Stomach (tissue), 4 donors: Measurements from ENCODE around the gene OR4D2.

Experiments
- CTCF ChIP-seq, 7 experiments: fragments of 450-650 bp in 4 of 7; fragments of 200-600 bp in 3 of 7; sonication (generic) in 3 of 7; IDR thresholded peaks; one replicate each; pipeline ENCODE4 v1.5.1; 2016 to 2019; ENCODE audit warnings: antibody characterized with exemption in 7 of 7, control low read depth in 2 of 7, mild to moderate bottlenecking in 1 of 7
- POLR2A ChIP-seq, 4 donors: fragments of 450-650 bp; IDR thresholded peaks; one replicate each; pipeline ENCODE4 v1.6.1; 2016; ENCODE audit warnings: antibody characterized with exemption in 4 of 4, control low read depth in 2 of 4, mild to moderate bottlenecking in 1 of 4, moderate library complexity in 1 of 4
- POLR2AphosphoS5 ChIP-seq, 3 donors: sonication (generic); formaldehyde crosslinking; IDR thresholded peaks; one replicate each; pipeline ENCODE4 v1.6.1; 2016; ENCODE audit warnings: antibody characterized with exemption in 3 of 3

GRCh38 chr17:58174871-58175270 is 8.1 kb downstream of the OR4D2 start:
- TF ChIP-seq CTCF (IDR thresholded peaks at IDR 0.05) = no peak
- TF ChIP-seq POLR2A (IDR thresholded peaks at IDR 0.05) = no peak
- no peak for TF ChIP-seq POLR2AphosphoS5 (IDR thresholded peaks at IDR 0.05)
